GM21390 (cell line): Measurements from ENCODE around the gene PBX4.
"Not testable (repeated sequence)": the region's sequence is repeated elsewhere in the genome, so short reads cannot be mapped to it uniquely, and the experiment has no call there.

Experiments
- ATAC-seq: cut with Tn5 transposase; IDR thresholded peaks from one replicate; pipeline ENCODE4 v1.9.1; 2021; ENCODE audit not compliant: unreplicated experiment

Gene PBX4

GRCh38 chr19:19627621-19628500, 9.4 kb upstream of the PBX4 start, which contains the start of gene LPAR2:
Gene LPAR2, minus strand, starts transcription at chr19:19628220. Its CDS starts 945 bp downstream, at chr19:19627275.
- ATAC-seq = peak; percentile 59

GRCh38 chr19:19626516-19627472, 8.3 kb upstream of the PBX4 start:
- no peak for ATAC-seq

- no peak for ATAC-seq
Observed at GRCh38 chr19:19624032-19624570, 5.6 kb upstream of the PBX4 start.

- no peak for ATAC-seq
Observed at GRCh38 chr19:19623383-19623782, 4.9 kb upstream of the PBX4 start.

- no peak for ATAC-seq
Observed at GRCh38 chr19:19619849-19620210, 1.3 kb upstream of the PBX4 start.

- no peak for ATAC-seq
Observed at GRCh38 chr19:19619181-19619848, 828 bp upstream of the PBX4 start.

- ATAC-seq = no peak
Observed at GRCh38 chr19:19615086-19615485, 3.4 kb downstream of the PBX4 start.

- ATAC-seq = no peak
Observed at GRCh38 chr19:19613506-19613905, 5.0 kb downstream of the PBX4 start.

- no peak for ATAC-seq
Observed at GRCh38 chr19:19610376-19611202, 7.9 kb downstream of the PBX4 start.

GRCh38 chr19:19606686-19607085, 11.8 kb downstream of the PBX4 start:
- ATAC-seq = not testable (repeated sequence)

- ATAC-seq = no peak
Observed at GRCh38 chr19:19606021-19606420, 12.5 kb downstream of the PBX4 start.

- no peak for ATAC-seq
Observed at GRCh38 chr19:19602713-19603324, 15.7 kb downstream of the PBX4 start.

GRCh38 chr19:19602136-19602712, 16.3 kb downstream of the PBX4 start:
- no peak for ATAC-seq

GRCh38 chr19:19600793-19601330, 17.6 kb downstream of the PBX4 start:
- ATAC-seq = no peak

- not testable (repeated sequence) for ATAC-seq
Observed at GRCh38 chr19:19598728-19599451, 19.6 kb downstream of the PBX4 start.

GRCh38 chr19:19597809-19598306, 20.6 kb downstream of the PBX4 start:
- ATAC-seq = peak; percentile 62

GRCh38 chr19:19595171-19595701, 23.3 kb downstream of the PBX4 start:
- ATAC-seq = no peak

GRCh38 chr19:19594381-19594780, 24.1 kb downstream of the PBX4 start:
- ATAC-seq = no peak
